Measurements from ENCODE around the gene EGF.

The EGF gene

GRCh38 chr4:109993116-109993515, 80.4 kb downstream of the EGF start:
- no peak for DNase-seq

GRCh38 chr4:109994415-109994827, 81.7 kb downstream of the EGF start:
- DNase-seq, result no peak

GRCh38 chr4:109996526-109996925, 83.8 kb downstream of the EGF start:
- DNase-seq, result peak in 6 of 51 donors; percentile 0 to 9 (median 3)

GRCh38 chr4:109998867-109999584, 86.3 kb downstream of the EGF start:
- peak in 4 of 51 donors; percentile 10 to 49 (median 18) for DNase-seq

GRCh38 chr4:109999585-109999912, 86.9 kb downstream of the EGF start:
- DNase-seq, result no peak

- DNase-seq, result no peak
Observed at GRCh38 chr4:110002326-110002725, 89.6 kb downstream of the EGF start.

GRCh38 chr4:110003401-110004187, 90.9 kb downstream of the EGF start:
- DNase-seq, result no peak

GRCh38 chr4:110004556-110004955, 91.9 kb downstream of the EGF start:
- DNase-seq, result no peak

GRCh38 chr4:110005461-110006056, 92.9 kb downstream of the EGF start:
- peak in 3 of 51 donors; percentile 10 to 48 (median 16) for DNase-seq

GRCh38 chr4:110007217-110007616, 94.5 kb downstream of the EGF start:
- no peak for DNase-seq

GRCh38 chr4:110008540-110008939, 95.9 kb downstream of the EGF start:
- no peak for DNase-seq

- no peak for DNase-seq
Observed at GRCh38 chr4:110009550-110009949, 96.9 kb downstream of the EGF start.

- no peak for DNase-seq
Observed at GRCh38 chr4:110010797-110011196, 98.1 kb downstream of the EGF start.

GRCh38 chr4:110012917-110013316, 100.2 kb downstream of the EGF start:
- no peak for DNase-seq

- no peak for DNase-seq
Observed at GRCh38 chr4:110014233-110014632, 101.5 kb downstream of the EGF start.

GRCh38 chr4:110019153-110019552, 106.5 kb downstream of the EGF start:
- DNase-seq, result no peak

GRCh38 chr4:110020139-110020538, 107.5 kb downstream of the EGF start:
- no peak for DNase-seq

- DNase-seq, result no peak
Observed at GRCh38 chr4:110020646-110021443, 108.2 kb downstream of the EGF start.

GRCh38 chr4:110022457-110022856, 109.8 kb downstream of the EGF start:
- DNase-seq, result no peak

GRCh38 chr4:110025056-110025455, 112.4 kb downstream of the EGF start:
- no peak for DNase-seq

- DNase-seq, result no peak
Observed at GRCh38 chr4:110025718-110026117, 113.0 kb downstream of the EGF start.

GRCh38 chr4:110032603-110033002, 119.9 kb downstream of the EGF start:
- DNase-seq, result no peak
